Measurements from ENCODE around the gene OBP2B.

- TF ChIP-seq, protein P1, sequence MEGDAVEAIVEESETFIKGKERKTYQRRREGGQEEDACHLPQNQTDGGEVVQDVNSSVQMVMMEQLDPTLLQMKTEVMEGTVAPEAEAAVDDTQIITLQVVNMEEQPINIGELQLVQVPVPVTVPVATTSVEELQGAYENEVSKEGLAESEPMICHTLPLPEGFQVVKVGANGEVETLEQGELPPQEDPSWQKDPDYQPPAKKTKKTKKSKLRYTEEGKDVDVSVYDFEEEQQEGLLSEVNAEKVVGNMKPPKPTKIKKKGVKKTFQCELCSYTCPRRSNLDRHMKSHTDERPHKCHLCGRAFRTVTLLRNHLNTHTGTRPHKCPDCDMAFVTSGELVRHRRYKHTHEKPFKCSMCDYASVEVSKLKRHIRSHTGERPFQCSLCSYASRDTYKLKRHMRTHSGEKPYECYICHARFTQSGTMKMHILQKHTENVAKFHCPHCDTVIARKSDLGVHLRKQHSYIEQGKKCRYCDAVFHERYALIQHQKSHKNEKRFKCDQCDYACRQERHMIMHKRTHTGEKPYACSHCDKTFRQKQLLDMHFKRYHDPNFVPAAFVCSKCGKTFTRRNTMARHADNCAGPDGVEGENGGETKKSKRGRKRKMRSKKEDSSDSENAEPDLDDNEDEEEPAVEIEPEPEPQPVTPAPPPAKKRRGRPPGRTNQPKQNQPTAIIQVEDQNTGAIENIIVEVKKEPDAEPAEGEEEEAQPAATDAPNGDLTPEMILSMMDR (IDR thresholded peaks at IDR 0.05) = no peak
- TF ChIP-seq POLR2A (IDR thresholded peaks at IDR 0.05) = no peak
These were observed 38.3 kb downstream of the OBP2B start for GRCh38 chr9:133170716-133171115.

Measured in heart left ventricle (tissue), 13 donors.